GM21619 (cell line): ENCODE data around the gene UQCC2.

Experiments
- ATAC-seq: cut with Tn5 transposase; IDR thresholded peaks from one replicate; pipeline ENCODE4 v1.9.1; 2021; ENCODE audit not compliant: unreplicated experiment

UQCC2 gene

GRCh38 chr6:33658982-33659689, 52.4 kb downstream of the UQCC2 start:
- no peak for ATAC-seq

- no peak for ATAC-seq
Measured at GRCh38 chr6:33656844-33657243, 54.7 kb downstream of the UQCC2 start.

GRCh38 chr6:33654831-33655554, 56.5 kb downstream of the UQCC2 start:
- ATAC-seq = no peak

GRCh38 chr6:33652002-33652401, 59.5 kb downstream of the UQCC2 start:
- no peak for ATAC-seq

GRCh38 chr6:33651403-33651802, 60.1 kb downstream of the UQCC2 start:
- ATAC-seq = no peak
